ENCODE measurements around the gene STK38.

DNA sequence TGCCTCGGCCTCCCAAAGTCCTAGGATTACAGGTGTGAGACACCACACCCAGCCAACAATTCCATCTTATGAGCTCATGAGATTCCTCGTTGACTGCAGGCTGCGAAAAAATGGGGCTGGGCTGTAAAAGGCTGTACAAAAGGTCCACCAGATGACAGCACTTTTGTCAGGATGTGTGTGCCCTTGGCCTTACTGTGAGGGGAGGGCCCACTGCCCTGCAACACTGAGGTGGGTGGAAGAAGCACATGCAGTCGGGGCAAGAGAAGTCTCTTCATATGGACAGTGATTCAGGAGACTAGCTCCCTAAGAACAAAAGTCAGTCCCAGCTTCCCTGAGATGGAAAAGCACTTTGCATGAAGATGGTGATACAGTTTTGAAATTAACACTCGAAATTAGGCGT, 54.0 kb downstream of the STK38 start:
- no peak for TF ChIP-seq GATA2 (IDR thresholded peaks at IDR 0.05; ENCODE audit: low read depth, low read length)
- no peak for TF ChIP-seq GATA3 (IDR thresholded peaks at IDR 0.05; ENCODE audit: low read depth, low read length)
